ENCODE results near the gene GOT1. TPM values are rescaled to one million over a fixed set of nuclear protein-coding genes. Genes with fewer than 3 reads are reported as not detected.

GOT1 gene
- total and polyA plus RNA-seq, 2 of the 8 experiments (the other 6 are each of a cell fraction or from before 2014, with no cell fraction given): 16.7 to 47.0 TPM

- Histone ChIP-seq H3K9ac (replicated peaks in 1 of 4; ENCODE audit: extremely low read depth in 1 of 4, low read depth in 3 of 4, low read length in 3 of 4) (peak overlapping the region; percentile 81 to 89 (median 85)), H3K4ac (replicated peaks; ENCODE audit: insufficient read length, low read depth, low read length) (no peak overlapping the region), H3K4me3 (ENCODE audit: extremely low read depth in 1 of 4, insufficient read depth in 2 of 4, low read depth in 3 of 4, low read length in 4 of 4) (peak overlapping the region; percentile 87 to 99 (median 98)), H4K20me1 (replicated peaks in 1 of 2; ENCODE audit: control insufficient read depth in 1 of 2, insufficient read depth in 2 of 2, low read length in 2 of 2) (peaks cover 0 to 5% of the 10 kb centered on the region in 2 experiments), H3K9me3 (ENCODE audit: insufficient read depth in 2 of 2, low read depth in 1 of 2, low read length in 1 of 2) (no peaks in the 10 kb centered on the region), H3K56ac (replicated peaks; ENCODE audit: insufficient read length, low read depth, low read length) (no peak overlapping the region), H2AFZ (ENCODE audit: low read length) (no peak overlapping the region), H3K14ac (ENCODE audit: insufficient read length) (no peak overlapping the region), H2BK12ac (ENCODE audit: low read depth, low read length) (no peak overlapping the region; the same call in 1 of the 2 replicates), H2BK5ac (ENCODE audit: low read depth, low read length) (no peak overlapping the region), H3K36me3 (ENCODE audit: control insufficient read depth in 2 of 4, insufficient read depth in 4 of 4, low read length in 3 of 4) (peaks cover 0 to 5% (median 0%) of the 10 kb centered on the region in 4 experiments; a peak in 4 of 8 replicates), H4K8ac (ENCODE audit: extremely low read depth, insufficient read depth, low read length) (no peak overlapping the region), H2BK120ac (replicated peaks; ENCODE audit: low read depth, low read length) (no peak overlapping the region), H4K91ac (replicated peaks; ENCODE audit: insufficient read length, low read length) (no peak overlapping the region), H3K23me2 (ENCODE audit: low read depth, low read length) (peaks cover 12% of the 10 kb centered on the region), H3K79me1 (ENCODE audit: low read depth, low read length) (peaks cover 6% of the 10 kb centered on the region), H3K18ac (ENCODE audit: extremely low read depth, low read length) (no peak overlapping the region), H4K5ac (ENCODE audit: insufficient read length, low read depth, low read length) (no peak overlapping the region), H3K23ac (ENCODE audit: insufficient read length) (no peak overlapping the region), H3K4me1 (replicated peaks in 1 of 4; ENCODE audit: control insufficient read depth in 3 of 4, insufficient read depth in 4 of 4, low read length in 3 of 4) (peaks cover 0 to 4% (median 0%) of the 10 kb centered on the region in 4 experiments; a peak in 1 of 7 replicates), H2BK20ac (ENCODE audit: low read length) (no peak overlapping the region), H2BK15ac (ENCODE audit: low read length) (no peak overlapping the region), H3K79me2 (ENCODE audit: control insufficient read depth in 1 of 2, insufficient read depth in 2 of 2, low read length in 2 of 2) (peaks cover 0 to 50% of the 10 kb centered on the region in 2 experiments; a peak in 3 of 4 replicates), H3K4me2 (ENCODE audit: insufficient read depth in 1 of 2, low read depth in 2 of 2, low read length in 2 of 2) (peak overlapping the region; percentile 70 to 91), H3K27me3 (replicated peaks in 1 of 4; ENCODE audit: control insufficient read depth in 3 of 4, extremely low read depth in 1 of 4, insufficient read depth in 3 of 4, low read length in 3 of 4) (no peaks in the 10 kb centered on the region), H2AK5ac (ENCODE audit: low read depth, low read length) (no peak overlapping the region), H3K27ac (ENCODE audit: low read depth, low read length) (no peak overlapping the region)
- DNase-seq (ENCODE audit: low read depth in 1 of 2, low spot score in 2 of 2) (no peak), FAIRE-seq (no peak)
- CTCF ChIA-PET (ENCODE audit: partially characterized antibody): interaction anchor here (1.0 to 3.3 kb wide), 5 partner anchors 10 to 281 kb away, joined by 3 to 16 read pairs (median 5); no protein-coding TSS in a partner anchor
- TF ChIP-seq EZH2 (IDR thresholded peaks at IDR 0.05; ENCODE audit: low read depth, low read length, severe bottlenecking): no peak
- no peak for TF ChIP-seq BACH1 (IDR thresholded peaks at IDR 0.05; ENCODE audit: low read length)
- no peak for TF ChIP-seq POU5F1 (IDR thresholded peaks at IDR 0.05; ENCODE audit: low read depth, low read length)
- TF ChIP-seq CEBPB (IDR thresholded peaks at IDR 0.05; ENCODE audit: low read depth, low read length): 0 out of 2 replicates have a peak, but pooled peaks have one; percentile 9
- 36% methylated on average over 6 of the region's 6 CpGs; no CpG with 5 or more reads in 1 of the 2 experiments for WGBS, 2 experiments (ENCODE audit: extremely low coverage in 1 of 2, insufficient coverage in 1 of 2, insufficient read length in 1 of 2, insufficient replicate concordance in 2 of 2, low coverage in 1 of 2, low lambda C conversion rate in 2 of 2, missing lambda C conversion rate in 1 of 2)
- POLR2A ChIA-PET (ENCODE audit: partially characterized antibody): interaction anchor here (0.9 to 2.8 kb wide), 22 partner anchors 10 to 303 kb away, joined by 3 to 30 read pairs (median 5); partner anchors contain the start of genes COX15, CUTC and SLC25A28
Observed at GRCh38 chr10:99429517-99430095, 818 bp downstream of the GOT1 start.

All from H1 (cell line).